NCI-H128 (cell line): ENCODE measurements around the gene EFCAB12.
"Not testable (repeated sequence)": the region's sequence is repeated elsewhere in the genome, so short reads cannot be mapped to it uniquely, and the experiment has no call there.

Experiments
- DNase-seq: peaks from one replicate; lab custom pipeline; 2025; ENCODE audit not compliant: unreplicated experiment; lab: John Stamatoyannopoulos, UW

Gene EFCAB12

GRCh38 chr3:129371041-129371826 lies 57.2 kb downstream of the EFCAB12 start:
- DNase-seq = no peak

GRCh38 chr3:129370248-129370964 lies 58.0 kb downstream of the EFCAB12 start:
- DNase-seq = no peak

GRCh38 chr3:129369711-129370110 lies 58.7 kb downstream of the EFCAB12 start:
- DNase-seq = no peak

GRCh38 chr3:129367821-129368220 lies 60.6 kb downstream of the EFCAB12 start:
- no peak for DNase-seq

- DNase-seq = no peak
These were observed 62.1 kb downstream of the EFCAB12 start for GRCh38 chr3:129366312-129366831.

GRCh38 chr3:129365296-129366136 lies 62.9 kb downstream of the EFCAB12 start:
- no peak for DNase-seq

- not testable (repeated sequence) for DNase-seq
These were observed 63.6 kb downstream of the EFCAB12 start for GRCh38 chr3:129364811-129365210.

GRCh38 chr3:129363356-129363755 lies 65.1 kb downstream of the EFCAB12 start:
- DNase-seq = not testable (repeated sequence)

- no peak for DNase-seq
These were observed 67.6 kb downstream of the EFCAB12 start for GRCh38 chr3:129360705-129361460.

- DNase-seq = no peak
These were observed 68.2 kb downstream of the EFCAB12 start for GRCh38 chr3:129360171-129360611.

GRCh38 chr3:129358772-129359371 lies 69.6 kb downstream of the EFCAB12 start:
- DNase-seq = no peak

- DNase-seq = no peak
These were observed 70.2 kb downstream of the EFCAB12 start for GRCh38 chr3:129358177-129358771.

- no peak for DNase-seq
These were observed 70.8 kb downstream of the EFCAB12 start for GRCh38 chr3:129357616-129358015.

- DNase-seq = no peak
These were observed 71.5 kb downstream of the EFCAB12 start for GRCh38 chr3:129356756-129357425.

GRCh38 chr3:129353589-129353941 lies 74.9 kb downstream of the EFCAB12 start:
- no peak for DNase-seq

- no peak for DNase-seq
These were observed 75.5 kb downstream of the EFCAB12 start for GRCh38 chr3:129352650-129353588.

- DNase-seq = no peak
These were observed 76.4 kb downstream of the EFCAB12 start for GRCh38 chr3:129352045-129352444.
